Measurements from ENCODE around the gene MEF2D. TPM values are rescaled to one million over a fixed set of nuclear protein-coding genes. Genes with fewer than 3 reads are reported as not detected.

Gene MEF2D
- polyA plus RNA-seq, 4 donors: 5.8 to 23.7 (median 13.0) TPM

GRCh38 chr1:156517748-156518147, 17.2 kb upstream of the MEF2D start:
- Histone ChIP-seq H3K27me3 (ENCODE audit: control insufficient read depth in 3 of 3, insufficient read depth in 3 of 3, low read length in 3 of 3) (no peaks in the 10 kb centered on the region), H3K4me3 (ENCODE audit: low read depth in 1 of 3, low read length in 3 of 3) (no peak overlapping the region), H3K4me1 (ENCODE audit: control insufficient read depth in 3 of 3, insufficient read depth in 2 of 3, low read depth in 1 of 3, low read length in 2 of 3) (no peaks in the 10 kb centered on the region), H3K36me3 (ENCODE audit: control insufficient read depth in 3 of 3, insufficient read depth in 2 of 3, low read depth in 1 of 3, low read length in 3 of 3) (no peaks in the 10 kb centered on the region), H3K9me3 (ENCODE audit: control insufficient read depth in 2 of 2, insufficient read depth in 1 of 2, low read depth in 1 of 2, low read length in 1 of 2) (no peaks in the 10 kb centered on the region), H3K27ac (ENCODE audit: low read depth in 1 of 3, low read length in 2 of 3) (no peak overlapping the region)
- FAIRE-seq (no peak), DNase-seq (peak in 1 of 2 donors; percentile 46)
- WGBS, 3 donors: 66 to 92% (median 84%) methylated on average over 4 of the region's 4 CpGs

DNA sequence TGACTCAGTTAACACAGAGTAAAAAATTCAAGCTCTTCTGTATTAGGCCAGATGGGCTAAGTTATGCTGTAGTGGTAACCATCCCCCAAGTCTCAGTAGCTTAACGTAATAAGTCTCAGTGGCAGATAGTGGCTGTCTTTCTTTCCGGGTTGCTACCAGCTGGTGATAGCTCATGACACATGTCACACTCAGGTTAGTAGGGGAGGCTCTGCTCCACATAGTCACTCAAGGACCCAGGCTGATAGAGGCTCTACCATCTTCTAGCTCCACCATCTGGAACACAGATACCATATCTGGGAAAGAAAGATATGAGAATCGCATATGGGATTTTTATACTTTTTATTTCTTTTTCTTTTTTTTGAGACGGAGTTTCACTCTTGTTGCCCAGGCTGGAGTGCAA, 16.2 kb upstream of the MEF2D start:
- WGBS, 3 donors: 86 to 88% (median 86%) methylated on average over 4 of the region's 4 CpGs

DNA sequence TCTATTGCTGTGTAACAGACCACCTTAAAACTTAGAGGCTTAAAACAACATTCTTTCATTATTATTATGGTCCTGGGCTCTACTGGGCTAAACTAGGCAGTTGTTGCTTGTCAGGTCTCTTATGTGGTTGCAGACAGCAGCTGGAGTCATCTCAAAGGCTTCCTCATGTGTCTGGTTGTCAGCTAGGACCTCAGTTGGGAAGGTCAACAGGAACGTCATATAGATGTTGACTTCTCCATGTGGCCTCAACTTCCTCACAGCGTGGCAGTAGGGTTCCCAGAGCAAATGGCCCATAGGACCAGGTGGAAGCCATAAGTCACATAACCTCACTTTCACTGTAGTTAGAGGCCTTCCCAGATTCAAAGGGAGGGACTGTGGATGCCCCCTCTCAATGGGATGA, 15.4 kb upstream of the MEF2D start:
- H3K36me3 ChIP-seq (ENCODE audit: control insufficient read depth in 3 of 3, insufficient read depth in 2 of 3, low read depth in 1 of 3, low read length in 3 of 3): no peaks in the 10 kb centered on the region
- H3K4me1 ChIP-seq (ENCODE audit: control insufficient read depth in 3 of 3, insufficient read depth in 2 of 3, low read depth in 1 of 3, low read length in 2 of 3): no peaks in the 10 kb centered on the region
- H3K27me3 ChIP-seq (ENCODE audit: control insufficient read depth in 3 of 3, insufficient read depth in 3 of 3, low read length in 3 of 3): no peaks in the 10 kb centered on the region
- H3K27ac ChIP-seq (ENCODE audit: low read depth in 1 of 3, low read length in 2 of 3): no peak overlapping the region
- H3K9me3 ChIP-seq (ENCODE audit: control insufficient read depth in 2 of 2, insufficient read depth in 1 of 2, low read depth in 1 of 2, low read length in 1 of 2): no peaks in the 10 kb centered on the region
- FAIRE-seq (no peak), DNase-seq (no peak)
- H3K4me3 ChIP-seq (ENCODE audit: low read depth in 1 of 3, low read length in 3 of 3): no peak overlapping the region
- 46 to 82% (median 61%) methylated on average over 2 of the region's 2 CpGs for WGBS, 3 donors

More for the DNA sequence above, 16.2 kb upstream of the MEF2D start:
- FAIRE-seq: no peak
- no peak overlapping the region for H3K27ac ChIP-seq (ENCODE audit: low read depth in 1 of 3, low read length in 2 of 3)
- no peaks in the 10 kb centered on the region for H3K36me3 ChIP-seq (ENCODE audit: control insufficient read depth in 3 of 3, insufficient read depth in 2 of 3, low read depth in 1 of 3, low read length in 3 of 3)
- no peak for DNase-seq
- no peak overlapping the region for H3K4me3 ChIP-seq (ENCODE audit: low read depth in 1 of 3, low read length in 3 of 3)
- no peaks in the 10 kb centered on the region for H3K9me3 ChIP-seq (ENCODE audit: control insufficient read depth in 2 of 2, insufficient read depth in 1 of 2, low read depth in 1 of 2, low read length in 1 of 2)
- no peaks in the 10 kb centered on the region for H3K4me1 ChIP-seq (ENCODE audit: control insufficient read depth in 3 of 3, insufficient read depth in 2 of 3, low read depth in 1 of 3, low read length in 2 of 3)
- H3K27me3 ChIP-seq (ENCODE audit: control insufficient read depth in 3 of 3, insufficient read depth in 3 of 3, low read length in 3 of 3): no peaks in the 10 kb centered on the region

- WGBS, 3 donors: 70 to 83% (median 80%) methylated on average over 9 of the region's 9 CpGs
- Histone ChIP-seq H3K4me3 (ENCODE audit: low read depth in 1 of 3, low read length in 3 of 3) (no peak overlapping the region), H3K27ac (ENCODE audit: low read depth in 1 of 3, low read length in 2 of 3) (no peak overlapping the region), H3K36me3 (ENCODE audit: control insufficient read depth in 3 of 3, insufficient read depth in 2 of 3, low read depth in 1 of 3, low read length in 3 of 3) (no peaks in the 10 kb centered on the region), H3K9me3 (ENCODE audit: control insufficient read depth in 2 of 2, insufficient read depth in 1 of 2, low read depth in 1 of 2, low read length in 1 of 2) (no peaks in the 10 kb centered on the region), H3K4me1 (ENCODE audit: control insufficient read depth in 3 of 3, insufficient read depth in 2 of 3, low read depth in 1 of 3, low read length in 2 of 3) (no peaks in the 10 kb centered on the region), H3K27me3 (ENCODE audit: control insufficient read depth in 3 of 3, insufficient read depth in 3 of 3, low read length in 3 of 3) (peaks cover 0 to 2% (median 0%) of the 10 kb centered on the region in 3 donors)
- no peak for DNase-seq
- no peak for FAIRE-seq
Observed at GRCh38 chr1:156513185-156513584, 12.6 kb upstream of the MEF2D start.

GRCh38 chr1:156511644-156512043, 11.1 kb upstream of the MEF2D start:
- no peak for FAIRE-seq
- no peaks in the 10 kb centered on the region for H3K36me3 ChIP-seq (ENCODE audit: control insufficient read depth in 3 of 3, insufficient read depth in 2 of 3, low read depth in 1 of 3, low read length in 3 of 3)
- no peaks in the 10 kb centered on the region for H3K9me3 ChIP-seq (ENCODE audit: control insufficient read depth in 2 of 2, insufficient read depth in 1 of 2, low read depth in 1 of 2, low read length in 1 of 2)
- H3K4me1 ChIP-seq (ENCODE audit: control insufficient read depth in 3 of 3, insufficient read depth in 2 of 3, low read depth in 1 of 3, low read length in 2 of 3): no peaks in the 10 kb centered on the region
- no peak overlapping the region for H3K27ac ChIP-seq (ENCODE audit: low read depth in 1 of 3, low read length in 2 of 3)
- WGBS, 3 donors: 72% methylated on average over 7 of the region's 7 CpGs
- no peak overlapping the region for H3K4me3 ChIP-seq (ENCODE audit: low read depth in 1 of 3, low read length in 3 of 3)
- peaks cover 0 to 2% (median 0%) of the 10 kb centered on the region in 3 donors for H3K27me3 ChIP-seq (ENCODE audit: control insufficient read depth in 3 of 3, insufficient read depth in 3 of 3, low read length in 3 of 3)
- DNase-seq: no peak

- FAIRE-seq: no peak
Observed at GRCh38 chr1:156510709-156511108, 10.1 kb upstream of the MEF2D start.

GRCh38 chr1:156509424-156510034, 9.0 kb upstream of the MEF2D start:
- 87% methylated on average over 9 of the region's 9 CpGs for WGBS, 3 donors
- DNase-seq: no peak

More at GRCh38 chr1:156510709-156511108, 10.1 kb upstream of the MEF2D start:
- Histone ChIP-seq H3K4me1 (ENCODE audit: control insufficient read depth in 3 of 3, insufficient read depth in 2 of 3, low read depth in 1 of 3, low read length in 2 of 3) (peaks cover 0 to 3% (median under 1%) of the 10 kb centered on the region in 3 donors), H3K27me3 (ENCODE audit: control insufficient read depth in 3 of 3, insufficient read depth in 3 of 3, low read length in 3 of 3) (peaks cover 0 to 2% (median 0%) of the 10 kb centered on the region in 3 donors), H3K4me3 (ENCODE audit: low read depth in 1 of 3, low read length in 3 of 3) (no peak overlapping the region), H3K36me3 (ENCODE audit: control insufficient read depth in 3 of 3, insufficient read depth in 2 of 3, low read depth in 1 of 3, low read length in 3 of 3) (no peaks in the 10 kb centered on the region), H3K27ac (ENCODE audit: low read depth in 1 of 3, low read length in 2 of 3) (peak overlapping the region in 1 of 3 donors; percentile 60), H3K9me3 (ENCODE audit: control insufficient read depth in 2 of 2, insufficient read depth in 1 of 2, low read depth in 1 of 2, low read length in 1 of 2) (no peaks in the 10 kb centered on the region)
- WGBS, 3 donors: 45 to 59% (median 52%) methylated on average over 13 of the region's 13 CpGs
- DNase-seq: no peak

GRCh38 chr1:156508955-156509234, 8.3 kb upstream of the MEF2D start:
- H3K9me3 ChIP-seq (ENCODE audit: control insufficient read depth in 2 of 2, insufficient read depth in 1 of 2, low read depth in 1 of 2, low read length in 1 of 2): no peaks in the 10 kb centered on the region
- peaks cover 0 to 2% (median 0%) of the 10 kb centered on the region in 3 donors for H3K27me3 ChIP-seq (ENCODE audit: control insufficient read depth in 3 of 3, insufficient read depth in 3 of 3, low read length in 3 of 3)
- WGBS, 3 donors: 73 to 76% (median 74%) methylated on average over 2 of the region's 2 CpGs
- peak overlapping the region in 2 of 3 donors; percentile 1 to 85 for H3K27ac ChIP-seq (ENCODE audit: low read depth in 1 of 3, low read length in 2 of 3)
- H3K36me3 ChIP-seq (ENCODE audit: control insufficient read depth in 3 of 3, insufficient read depth in 2 of 3, low read depth in 1 of 3, low read length in 3 of 3): no peaks in the 10 kb centered on the region
- DNase-seq (no peak), FAIRE-seq (no peak)
- H3K4me1 ChIP-seq (ENCODE audit: control insufficient read depth in 3 of 3, insufficient read depth in 2 of 3, low read depth in 1 of 3, low read length in 2 of 3): peaks cover 4 to 18% (median 4%) of the 10 kb centered on the region in 3 donors
- H3K4me3 ChIP-seq (ENCODE audit: low read depth in 1 of 3, low read length in 3 of 3): no peak overlapping the region

More at GRCh38 chr1:156509424-156510034, 9.0 kb upstream of the MEF2D start:
- no peak for FAIRE-seq
- peaks cover 0 to 12% (median 2%) of the 10 kb centered on the region in 3 donors for H3K4me1 ChIP-seq (ENCODE audit: control insufficient read depth in 3 of 3, insufficient read depth in 2 of 3, low read depth in 1 of 3, low read length in 2 of 3)
- peak overlapping the region in 1 of 3 donors; percentile 85 for H3K27ac ChIP-seq (ENCODE audit: low read depth in 1 of 3, low read length in 2 of 3)
- H3K36me3 ChIP-seq (ENCODE audit: control insufficient read depth in 3 of 3, insufficient read depth in 2 of 3, low read depth in 1 of 3, low read length in 3 of 3): no peaks in the 10 kb centered on the region
- no peaks in the 10 kb centered on the region for H3K9me3 ChIP-seq (ENCODE audit: control insufficient read depth in 2 of 2, insufficient read depth in 1 of 2, low read depth in 1 of 2, low read length in 1 of 2)
- H3K27me3 ChIP-seq (ENCODE audit: control insufficient read depth in 3 of 3, insufficient read depth in 3 of 3, low read length in 3 of 3): peaks cover 0 to 2% (median 0%) of the 10 kb centered on the region in 3 donors
- no peak overlapping the region for H3K4me3 ChIP-seq (ENCODE audit: low read depth in 1 of 3, low read length in 3 of 3)
